ENCODE measurements around the gene RHBDF2.

Gene RHBDF2

DNA sequence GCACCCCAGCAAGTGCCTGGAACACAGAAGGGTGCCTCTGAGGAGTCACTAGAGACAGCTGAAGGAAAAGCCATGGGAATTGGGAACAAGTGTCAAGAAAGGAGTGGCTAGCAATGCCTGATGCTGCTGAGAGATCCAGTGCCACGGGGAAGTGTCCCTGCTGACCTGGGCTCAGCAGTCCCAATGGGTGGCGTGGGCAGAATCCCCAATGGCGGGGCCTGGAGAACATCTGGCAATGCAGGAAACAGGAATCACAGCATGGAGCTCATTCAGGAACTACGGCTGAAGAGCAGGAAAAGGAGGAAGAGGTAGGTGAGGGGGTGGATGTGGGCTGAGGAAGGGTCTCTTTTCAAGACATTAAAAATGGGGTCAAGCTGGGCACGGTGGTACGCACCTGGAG, 78.4 kb downstream of the RHBDF2 start:
- H3K36me3 ChIP-seq: no peaks in the 10 kb centered on the region
- H3K4me3 ChIP-seq (ENCODE audit: low read depth in 1 of 2, low read length in 1 of 2): no peak overlapping the region
- H3K27ac ChIP-seq: no peak overlapping the region
- TF ChIP-seq, protein P1, sequence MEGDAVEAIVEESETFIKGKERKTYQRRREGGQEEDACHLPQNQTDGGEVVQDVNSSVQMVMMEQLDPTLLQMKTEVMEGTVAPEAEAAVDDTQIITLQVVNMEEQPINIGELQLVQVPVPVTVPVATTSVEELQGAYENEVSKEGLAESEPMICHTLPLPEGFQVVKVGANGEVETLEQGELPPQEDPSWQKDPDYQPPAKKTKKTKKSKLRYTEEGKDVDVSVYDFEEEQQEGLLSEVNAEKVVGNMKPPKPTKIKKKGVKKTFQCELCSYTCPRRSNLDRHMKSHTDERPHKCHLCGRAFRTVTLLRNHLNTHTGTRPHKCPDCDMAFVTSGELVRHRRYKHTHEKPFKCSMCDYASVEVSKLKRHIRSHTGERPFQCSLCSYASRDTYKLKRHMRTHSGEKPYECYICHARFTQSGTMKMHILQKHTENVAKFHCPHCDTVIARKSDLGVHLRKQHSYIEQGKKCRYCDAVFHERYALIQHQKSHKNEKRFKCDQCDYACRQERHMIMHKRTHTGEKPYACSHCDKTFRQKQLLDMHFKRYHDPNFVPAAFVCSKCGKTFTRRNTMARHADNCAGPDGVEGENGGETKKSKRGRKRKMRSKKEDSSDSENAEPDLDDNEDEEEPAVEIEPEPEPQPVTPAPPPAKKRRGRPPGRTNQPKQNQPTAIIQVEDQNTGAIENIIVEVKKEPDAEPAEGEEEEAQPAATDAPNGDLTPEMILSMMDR (IDR thresholded peaks at IDR 0.05): no peak
- H3K27me3 ChIP-seq: no peaks in the 10 kb centered on the region
- H3K4me1 ChIP-seq (ENCODE audit: control insufficient read depth in 1 of 2, insufficient read depth in 1 of 2, low read depth in 1 of 2, low read length in 1 of 2): no peaks in the 10 kb centered on the region
- H3K9me3 ChIP-seq: no peaks in the 10 kb centered on the region

DNA sequence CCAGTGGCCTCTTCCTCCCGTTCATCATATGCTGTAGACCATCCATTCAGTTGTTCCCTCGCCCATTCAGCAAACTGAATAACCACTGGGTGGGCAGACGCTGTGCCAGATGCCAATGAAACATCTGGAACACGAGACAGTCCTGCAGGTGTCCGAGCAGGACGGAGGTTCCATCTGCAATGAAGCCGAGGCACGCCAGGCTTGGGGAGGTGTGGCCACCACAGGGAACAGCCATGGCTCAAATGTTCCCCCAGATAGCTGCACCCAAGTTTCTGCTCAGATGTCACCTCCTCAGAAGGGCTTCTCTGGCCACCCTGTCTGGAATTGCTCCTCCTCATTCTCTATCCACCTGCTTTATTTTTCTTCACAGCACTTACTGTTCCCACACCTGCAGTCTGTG, 78.8 kb downstream of the RHBDF2 start:
- Histone ChIP-seq H3K4me3 (ENCODE audit: low read depth in 1 of 2, low read length in 1 of 2) (no peak overlapping the region), H3K9me3 (no peaks in the 10 kb centered on the region), H3K4me1 (ENCODE audit: control insufficient read depth in 1 of 2, insufficient read depth in 1 of 2, low read depth in 1 of 2, low read length in 1 of 2) (no peaks in the 10 kb centered on the region), H3K27me3 (no peaks in the 10 kb centered on the region), H3K27ac (no peak overlapping the region), H3K36me3 (no peaks in the 10 kb centered on the region)
- TF ChIP-seq, protein P1 (IDR thresholded peaks at IDR 0.05): no peak

DNA sequence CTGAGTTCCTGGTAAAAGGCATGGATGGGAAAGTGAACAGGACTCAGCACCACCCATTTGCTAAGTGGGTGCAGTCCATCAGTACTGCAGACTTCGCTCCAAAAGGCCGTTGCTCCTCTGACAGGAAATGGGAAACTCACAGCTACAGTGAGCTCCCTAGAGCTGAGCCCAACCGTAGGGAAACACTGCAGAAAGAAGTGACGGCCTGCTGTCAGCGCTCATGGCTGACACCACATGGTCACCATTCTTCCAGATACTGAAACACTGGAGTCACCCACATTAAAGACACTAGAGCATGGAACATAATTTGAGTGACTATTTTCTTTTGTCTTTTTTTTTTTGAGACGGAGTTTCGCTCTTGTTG, 80.2 kb downstream of the RHBDF2 start:
- TF ChIP-seq, protein P1 (IDR thresholded peaks at IDR 0.05): no peak
- H3K27me3 ChIP-seq: no peaks in the 10 kb centered on the region

More for the DNA sequence above, 80.2 kb downstream of the RHBDF2 start:
- H3K27ac ChIP-seq: no peak overlapping the region
- H3K9me3 ChIP-seq: no peaks in the 10 kb centered on the region
- no peaks in the 10 kb centered on the region for H3K4me1 ChIP-seq (ENCODE audit: control insufficient read depth in 1 of 2, insufficient read depth in 1 of 2, low read depth in 1 of 2, low read length in 1 of 2)
- H3K36me3 ChIP-seq: no peaks in the 10 kb centered on the region
- H3K4me3 ChIP-seq (ENCODE audit: low read depth in 1 of 2, low read length in 1 of 2): no peak overlapping the region
